Glutamatergic neuron (in vitro differentiated cells): Measurements from ENCODE around the gene KCNK16. TPM values are rescaled to one million over a fixed set of nuclear protein-coding genes. Genes with fewer than 3 reads are reported as not detected.
"Not testable (repeated sequence)": the region's sequence is repeated elsewhere in the genome, so short reads cannot be mapped to it uniquely, and the experiment has no call there.

ENCODE experiments used
- DNase-seq: peaks from one replicate; pipeline ENCODE4 v3.0.0; 2022
- H3K27ac Mint-ChIP-seq: one replicate; pipeline ENCODE4 v1.8.0; 2020; ENCODE audit warnings: mild to moderate bottlenecking, mixed read lengths, inconsistent platforms; ENCODE audit not compliant: unreplicated experiment
- H3K27me3 Mint-ChIP-seq: one replicate; pipeline ENCODE4 v1.8.0; 2020; ENCODE audit warnings: mild to moderate bottlenecking, moderate library complexity, mixed read lengths, inconsistent platforms; ENCODE audit not compliant: unreplicated experiment
- H3K36me3 Mint-ChIP-seq: one replicate; pipeline ENCODE4 v1.8.0; 2020; ENCODE audit warnings: mild to moderate bottlenecking, mixed read lengths, inconsistent platforms; ENCODE audit not compliant: unreplicated experiment
- H3K4me1 Mint-ChIP-seq: one replicate; pipeline ENCODE4 v1.8.0; 2020; ENCODE audit warnings: mild to moderate bottlenecking, low read depth, mixed read lengths, inconsistent platforms; ENCODE audit not compliant: unreplicated experiment
- H3K4me3 Mint-ChIP-seq: one replicate; pipeline ENCODE4 v1.8.0; 2020; ENCODE audit warnings: mild to moderate bottlenecking, mixed read lengths, inconsistent platforms; ENCODE audit not compliant: unreplicated experiment
- H3K9me3 Mint-ChIP-seq: one replicate; pipeline ENCODE4 v1.8.0; 2020; ENCODE audit warnings: mild to moderate bottlenecking, moderate library complexity, mixed read lengths, inconsistent platforms; ENCODE audit not compliant: unreplicated experiment
- total RNA-seq: library from RNA; stranded (reverse); fragmentation: NEBNext Ultra II Directional; extraction: Animal tissue kit (Norgen Biotek cat#: 25700); gene quantifications from one replicate; pipeline ENCODE4 v1.2.1, GENCODE V29; 2021; ENCODE audit not compliant: unreplicated experiment
- TF ChIP-seq, protein P1 (sequence below): fragments of 200-600 bp; sonication (generic); IDR thresholded peaks from one replicate; pipeline ENCODE4 v1.5.0; 2021; ENCODE audit not compliant: partially characterized antibody, unreplicated experiment

KCNK16 gene
- total RNA-seq, 1 donor from 2014 or later = not detected

DNA sequence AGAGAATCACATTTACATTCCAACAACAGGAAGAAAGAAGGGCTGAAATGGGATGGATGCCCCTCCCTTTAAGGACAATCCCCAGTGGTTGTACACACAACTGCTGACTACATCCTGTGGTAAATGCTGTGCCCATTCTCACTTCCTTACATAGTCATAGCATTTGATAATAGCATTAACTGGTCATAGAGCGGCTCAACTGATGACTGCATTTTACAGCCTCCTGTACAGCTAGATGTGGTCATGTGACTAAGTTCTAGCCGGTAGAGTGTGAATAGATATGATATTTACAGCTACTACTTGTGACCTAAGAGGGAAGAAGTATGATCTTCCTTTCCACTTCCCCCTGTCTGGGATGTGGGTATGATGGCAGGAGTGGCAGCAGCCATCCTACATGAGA lies 33.0 kb downstream of the KCNK16 start:
- peaks cover 2% of the 10 kb centered on the region for H3K9me3 Mint-ChIP-seq
- TF ChIP-seq, protein P1, sequence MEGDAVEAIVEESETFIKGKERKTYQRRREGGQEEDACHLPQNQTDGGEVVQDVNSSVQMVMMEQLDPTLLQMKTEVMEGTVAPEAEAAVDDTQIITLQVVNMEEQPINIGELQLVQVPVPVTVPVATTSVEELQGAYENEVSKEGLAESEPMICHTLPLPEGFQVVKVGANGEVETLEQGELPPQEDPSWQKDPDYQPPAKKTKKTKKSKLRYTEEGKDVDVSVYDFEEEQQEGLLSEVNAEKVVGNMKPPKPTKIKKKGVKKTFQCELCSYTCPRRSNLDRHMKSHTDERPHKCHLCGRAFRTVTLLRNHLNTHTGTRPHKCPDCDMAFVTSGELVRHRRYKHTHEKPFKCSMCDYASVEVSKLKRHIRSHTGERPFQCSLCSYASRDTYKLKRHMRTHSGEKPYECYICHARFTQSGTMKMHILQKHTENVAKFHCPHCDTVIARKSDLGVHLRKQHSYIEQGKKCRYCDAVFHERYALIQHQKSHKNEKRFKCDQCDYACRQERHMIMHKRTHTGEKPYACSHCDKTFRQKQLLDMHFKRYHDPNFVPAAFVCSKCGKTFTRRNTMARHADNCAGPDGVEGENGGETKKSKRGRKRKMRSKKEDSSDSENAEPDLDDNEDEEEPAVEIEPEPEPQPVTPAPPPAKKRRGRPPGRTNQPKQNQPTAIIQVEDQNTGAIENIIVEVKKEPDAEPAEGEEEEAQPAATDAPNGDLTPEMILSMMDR = no peak
- peaks cover 4% of the 10 kb centered on the region for H3K27me3 Mint-ChIP-seq
- no peak overlapping the region for H3K27ac Mint-ChIP-seq
- no peak for DNase-seq
- no peak overlapping the region for H3K4me3 Mint-ChIP-seq
- H3K36me3 Mint-ChIP-seq = no peaks in the 10 kb centered on the region
- H3K4me1 Mint-ChIP-seq = no peaks in the 10 kb centered on the region

GRCh38 chr6:39287601-39288000 lies 34.9 kb downstream of the KCNK16 start:
- H3K9me3 Mint-ChIP-seq = peaks cover 2% of the 10 kb centered on the region
- TF ChIP-seq, protein P1 = no peak
- H3K4me1 Mint-ChIP-seq = no peaks in the 10 kb centered on the region
- H3K27me3 Mint-ChIP-seq = peaks cover 4% of the 10 kb centered on the region
- H3K36me3 Mint-ChIP-seq = no peaks in the 10 kb centered on the region
- DNase-seq = no peak
- H3K27ac Mint-ChIP-seq = no peak overlapping the region
- no peak overlapping the region for H3K4me3 Mint-ChIP-seq

- not testable (repeated sequence) for H3K9me3 Mint-ChIP-seq, H3K4me3 Mint-ChIP-seq, H3K36me3 Mint-ChIP-seq, DNase-seq, H3K27me3 Mint-ChIP-seq, H3K27ac Mint-ChIP-seq, H3K4me1 Mint-ChIP-seq
Measured at GRCh38 chr6:39286596-39286995, 35.9 kb downstream of the KCNK16 start.

GRCh38 chr6:39282774-39283173 lies 39.7 kb downstream of the KCNK16 start:
- TF ChIP-seq, protein P1 = no peak
- Mint-ChIP-seq H3K4me1 (no peaks in the 10 kb centered on the region), H3K36me3 (no peaks in the 10 kb centered on the region), H3K27ac (no peak overlapping the region), H3K27me3 (peaks cover 1% of the 10 kb centered on the region), H3K9me3 (peaks cover 2% of the 10 kb centered on the region), H3K4me3 (no peak overlapping the region)
- DNase-seq = no peak

DNA sequence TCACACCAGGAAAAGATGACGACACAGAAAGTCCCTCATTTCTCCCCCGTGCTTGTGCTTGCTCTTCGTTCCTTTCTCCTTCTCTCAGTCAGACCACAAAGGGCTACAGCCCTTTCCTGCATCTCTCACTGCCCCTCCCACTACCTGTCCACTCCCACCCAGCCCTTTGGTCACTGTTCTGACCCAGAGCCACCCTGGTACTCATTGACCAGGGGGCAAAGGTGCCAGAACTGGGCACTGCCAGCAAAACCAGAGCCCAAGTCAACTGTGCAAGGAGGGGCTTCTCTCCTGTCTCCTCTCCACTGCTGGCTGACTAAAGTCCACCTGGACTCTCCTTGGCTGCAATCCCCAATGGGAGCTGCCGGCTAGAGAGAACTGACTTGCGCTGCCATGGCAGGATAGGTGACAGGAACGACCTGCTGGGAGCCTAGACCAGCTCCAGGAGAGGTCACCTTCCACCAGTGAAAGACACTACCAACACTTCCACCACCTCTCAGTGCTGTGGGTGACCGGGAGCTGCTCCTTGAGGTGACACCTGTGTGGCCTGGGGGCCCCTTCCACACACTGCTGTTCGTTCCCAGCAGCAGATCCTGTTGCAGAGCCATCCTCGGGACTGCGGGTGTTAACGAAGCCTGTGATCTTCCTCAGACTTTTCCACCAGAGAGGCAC lies 41.1 kb downstream of the KCNK16 start:
- Mint-ChIP-seq H3K27me3 (peaks cover 1% of the 10 kb centered on the region), H3K9me3 (peaks cover 4% of the 10 kb centered on the region), H3K4me1 (no peaks in the 10 kb centered on the region), H3K36me3 (no peaks in the 10 kb centered on the region), H3K4me3 (no peak overlapping the region), H3K27ac (no peak overlapping the region)
- DNase-seq = no peak
- TF ChIP-seq, protein P1 = no peak
